Measurements from ENCODE around the gene KCNMA1. TPM values are rescaled to one million over a fixed set of nuclear protein-coding genes. Genes with fewer than 3 reads are reported as not detected.
A peak's percentile ranks its signal among the peaks of the same experiment; 100 is the strongest.

KCNMA1 gene
- polyA plus RNA-seq, 4 donors: 2.7 to 8.6 (median 7.7) TPM

DNA sequence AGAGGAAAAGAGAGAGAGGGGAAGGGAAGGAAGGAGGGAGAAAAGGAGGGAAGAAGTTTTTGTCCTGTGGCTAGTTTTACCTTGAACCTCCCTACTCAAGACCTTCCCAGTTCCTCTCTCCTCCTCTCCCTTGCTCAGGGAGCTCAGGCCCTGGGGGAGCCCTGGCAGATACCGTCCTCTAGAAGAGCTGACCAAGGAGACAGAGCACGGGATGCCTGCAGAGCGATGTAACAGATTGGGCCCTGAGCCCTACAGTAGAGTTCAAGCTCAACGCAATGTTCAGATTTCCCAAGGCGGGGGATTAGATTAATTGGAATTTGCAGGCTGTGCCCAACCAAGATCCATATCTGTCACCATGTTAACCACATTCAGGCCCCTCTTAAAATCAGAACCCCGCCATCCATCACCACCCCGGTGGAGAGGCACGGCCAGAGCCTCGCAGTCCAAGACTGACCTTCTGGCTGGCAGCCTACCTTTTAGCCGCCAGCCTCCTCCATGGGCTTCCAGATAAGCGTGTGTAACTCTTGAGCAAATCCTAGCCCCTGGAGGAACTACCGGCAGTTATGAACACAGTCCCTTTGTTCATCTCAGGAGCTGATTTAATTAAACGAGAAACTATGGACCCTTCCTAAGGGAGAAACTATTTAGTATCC, 70.6 kb downstream of the KCNMA1 start:
- 90 to 95% (median 90%) methylated on average over 13 of the region's 13 CpGs for WGBS, 3 donors
- no peak for DNase-seq
- Histone ChIP-seq H3K4me1 (ENCODE audit: control insufficient read depth in 3 of 3, insufficient read depth in 2 of 3, low read depth in 1 of 3, low read length in 2 of 3) (peaks cover under 1 to 20% (median 3%) of the 10 kb centered on the region in 3 donors), H3K4me3 (ENCODE audit: low read depth in 1 of 3, low read length in 3 of 3) (no peak overlapping the region), H3K27me3 (ENCODE audit: control insufficient read depth in 3 of 3, insufficient read depth in 3 of 3, low read length in 3 of 3) (peaks cover 0 to 4% (median 0%) of the 10 kb centered on the region in 3 donors), H3K9me3 (ENCODE audit: control insufficient read depth in 2 of 2, insufficient read depth in 1 of 2, low read depth in 1 of 2, low read length in 1 of 2) (no peaks in the 10 kb centered on the region), H3K27ac (ENCODE audit: low read depth in 1 of 3, low read length in 2 of 3) (no peak overlapping the region), H3K36me3 (ENCODE audit: control insufficient read depth in 3 of 3, insufficient read depth in 2 of 3, low read depth in 1 of 3, low read length in 3 of 3) (no peaks in the 10 kb centered on the region)
- no peak for FAIRE-seq

DNA sequence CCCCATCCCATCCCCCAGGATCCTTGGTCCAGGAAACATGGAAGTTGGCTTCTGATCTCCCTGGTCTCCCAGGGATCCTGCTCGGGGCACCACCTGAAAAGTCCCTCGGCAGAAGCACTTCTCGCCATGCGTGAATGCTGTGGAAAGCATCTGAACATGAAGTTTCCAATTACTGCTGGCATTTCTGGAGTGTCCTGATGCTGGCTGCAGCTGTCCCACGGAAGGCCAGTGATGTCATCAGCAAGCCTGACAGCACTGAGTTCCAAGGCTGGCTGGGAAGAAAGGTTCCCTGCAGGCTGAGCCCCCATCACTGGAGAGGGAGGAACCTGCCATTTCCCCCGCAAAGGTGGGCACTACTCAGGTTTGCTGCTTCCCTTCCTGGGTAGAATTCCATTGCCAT, 71.4 kb downstream of the KCNMA1 start:
- peaks cover 0 to 20% (median 5%) of the 10 kb centered on the region in 3 donors for H3K4me1 ChIP-seq (ENCODE audit: control insufficient read depth in 3 of 3, insufficient read depth in 2 of 3, low read depth in 1 of 3, low read length in 2 of 3)
- FAIRE-seq (no peak), DNase-seq (no peak)
- no peaks in the 10 kb centered on the region for H3K36me3 ChIP-seq (ENCODE audit: control insufficient read depth in 3 of 3, insufficient read depth in 2 of 3, low read depth in 1 of 3, low read length in 3 of 3)
- no peaks in the 10 kb centered on the region for H3K9me3 ChIP-seq (ENCODE audit: control insufficient read depth in 2 of 2, insufficient read depth in 1 of 2, low read depth in 1 of 2, low read length in 1 of 2)
- H3K4me3 ChIP-seq (ENCODE audit: low read depth in 1 of 3, low read length in 3 of 3): no peak overlapping the region
- H3K27me3 ChIP-seq (ENCODE audit: control insufficient read depth in 3 of 3, insufficient read depth in 3 of 3, low read length in 3 of 3): peaks cover 0 to 4% (median 0%) of the 10 kb centered on the region in 3 donors
- 69 to 76% (median 72%) methylated on average over 6 of the region's 6 CpGs for WGBS, 3 donors
- H3K27ac ChIP-seq (ENCODE audit: low read depth in 1 of 3, low read length in 2 of 3): no peak overlapping the region

DNA sequence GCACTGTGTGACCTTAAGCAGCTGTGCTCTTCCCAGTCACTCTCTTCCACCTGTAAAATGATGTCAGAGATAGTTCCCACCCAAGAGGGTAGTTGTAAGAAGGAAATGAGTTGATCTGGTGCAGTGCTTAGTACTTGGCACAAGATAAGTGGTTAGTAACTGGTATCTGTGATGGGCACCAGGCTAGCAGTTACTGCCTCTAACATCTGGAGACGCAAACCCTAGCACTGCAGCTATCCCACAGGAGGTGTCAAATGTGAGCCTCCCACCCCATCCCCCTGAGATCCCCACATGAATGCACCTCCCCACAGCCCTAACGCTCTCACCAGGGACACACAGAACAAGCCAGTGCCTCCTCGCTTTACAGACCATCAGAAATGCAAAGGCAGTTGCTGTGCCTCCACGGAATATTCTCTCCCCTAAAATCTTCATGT, 72.0 kb downstream of the KCNMA1 start:
- no peak for FAIRE-seq
- Histone ChIP-seq H3K4me3 (ENCODE audit: low read depth in 1 of 3, low read length in 3 of 3) (no peak overlapping the region), H3K27ac (ENCODE audit: low read depth in 1 of 3, low read length in 2 of 3) (no peak overlapping the region), H3K9me3 (ENCODE audit: control insufficient read depth in 2 of 2, insufficient read depth in 1 of 2, low read depth in 1 of 2, low read length in 1 of 2) (no peaks in the 10 kb centered on the region), H3K27me3 (ENCODE audit: control insufficient read depth in 3 of 3, insufficient read depth in 3 of 3, low read length in 3 of 3) (peaks cover 0 to 4% (median 0%) of the 10 kb centered on the region in 3 donors), H3K4me1 (ENCODE audit: control insufficient read depth in 3 of 3, insufficient read depth in 2 of 3, low read depth in 1 of 3, low read length in 2 of 3) (peaks cover 0 to 20% (median 5%) of the 10 kb centered on the region in 3 donors), H3K36me3 (ENCODE audit: control insufficient read depth in 3 of 3, insufficient read depth in 2 of 3, low read depth in 1 of 3, low read length in 3 of 3) (no peaks in the 10 kb centered on the region)
- no peak for DNase-seq
- WGBS, 3 donors: 67 to 81% (median 72%) methylated on average over 4 of the region's 4 CpGs

DNA sequence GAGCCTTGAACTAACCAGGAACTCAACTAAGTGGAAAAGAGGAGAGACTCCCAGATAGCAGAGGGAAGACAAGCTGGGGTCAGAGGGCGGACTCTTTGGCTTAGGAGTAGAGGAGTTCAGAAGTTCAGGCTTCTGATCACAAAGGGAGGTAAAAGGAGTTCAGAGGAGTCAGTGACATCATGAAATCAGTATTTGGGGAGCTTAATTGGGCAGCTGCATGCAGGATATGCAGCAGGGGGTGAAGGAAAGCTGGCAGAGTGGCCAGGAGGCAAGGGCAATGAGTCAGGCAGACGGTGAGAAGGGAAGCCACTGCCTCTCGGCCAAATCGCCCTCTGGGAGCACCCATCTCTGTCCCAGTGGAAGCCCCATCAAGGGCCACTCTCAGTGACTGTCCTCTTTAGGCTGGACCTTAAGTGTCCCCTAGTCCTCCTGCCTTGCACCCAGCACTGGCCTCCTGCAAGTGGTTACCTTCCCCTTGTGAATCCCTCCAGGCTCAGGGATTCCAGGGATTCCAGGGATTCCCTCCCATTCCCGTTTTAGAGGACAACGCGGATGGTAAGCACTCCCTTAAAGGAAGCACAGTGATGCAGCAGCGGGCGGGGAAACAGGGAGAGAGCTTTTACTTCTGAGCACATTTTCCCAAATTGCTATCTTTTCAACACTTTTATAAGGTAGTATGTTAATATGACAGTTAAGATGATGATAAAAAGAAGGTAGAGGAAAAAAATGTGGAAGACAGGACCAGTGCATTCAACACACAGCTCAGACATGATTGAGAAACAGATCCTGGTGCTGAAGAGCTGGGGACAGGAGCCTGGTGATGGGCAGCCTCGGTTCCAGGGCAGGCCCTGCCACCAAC, 72.6 kb downstream of the KCNMA1 start:
- H3K9me3 ChIP-seq (ENCODE audit: control insufficient read depth in 2 of 2, insufficient read depth in 1 of 2, low read depth in 1 of 2, low read length in 1 of 2): no peaks in the 10 kb centered on the region
- H3K4me1 ChIP-seq (ENCODE audit: control insufficient read depth in 3 of 3, insufficient read depth in 2 of 3, low read depth in 1 of 3, low read length in 2 of 3): peaks cover 0 to 20% (median 5%) of the 10 kb centered on the region in 3 donors
- 34 to 58% (median 43%) methylated on average over 10 of the region's 10 CpGs for WGBS, 3 donors
- peak overlapping the region in 2 of 3 donors; percentile 25 to 42 for H3K27ac ChIP-seq (ENCODE audit: low read depth in 1 of 3, low read length in 2 of 3)
- no peaks in the 10 kb centered on the region for H3K36me3 ChIP-seq (ENCODE audit: control insufficient read depth in 3 of 3, insufficient read depth in 2 of 3, low read depth in 1 of 3, low read length in 3 of 3)
- FAIRE-seq (no peak), DNase-seq (peak; percentile 18 to 85)
- H3K4me3 ChIP-seq (ENCODE audit: low read depth in 1 of 3, low read length in 3 of 3): no peak overlapping the region
- H3K27me3 ChIP-seq (ENCODE audit: control insufficient read depth in 3 of 3, insufficient read depth in 3 of 3, low read length in 3 of 3): peaks cover 0 to 4% (median 0%) of the 10 kb centered on the region in 3 donors

DNA sequence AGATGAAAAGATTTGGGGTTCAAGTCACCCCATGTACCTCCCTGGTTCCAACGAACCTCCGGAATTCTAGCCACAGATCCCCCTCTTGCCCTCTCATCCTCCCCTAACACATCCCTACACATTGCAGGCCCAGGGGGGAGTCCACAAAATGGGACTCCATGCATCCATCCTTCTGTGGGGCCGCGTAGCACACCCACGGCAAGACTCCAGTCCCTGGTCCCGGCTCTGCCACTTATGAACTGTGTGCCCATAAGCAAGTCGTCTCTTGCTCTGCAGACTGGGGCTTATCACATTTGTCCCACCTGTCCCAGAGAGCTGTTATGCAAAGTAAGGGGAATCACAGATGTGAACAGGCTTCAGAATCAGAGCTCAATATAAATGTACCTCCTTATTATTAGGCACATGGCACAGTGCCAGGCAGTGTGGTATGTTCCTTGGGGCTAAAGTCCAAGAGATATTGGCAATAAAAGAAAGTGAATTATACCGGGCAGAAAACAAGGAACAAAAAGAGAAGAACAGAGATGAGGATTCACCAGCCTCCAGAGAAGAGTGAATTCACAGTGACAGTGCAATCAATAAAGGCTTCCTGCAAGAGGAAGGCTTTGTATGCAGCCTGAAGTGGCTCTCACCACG, 73.9 kb downstream of the KCNMA1 start:
- Histone ChIP-seq H3K4me3 (ENCODE audit: low read depth in 1 of 3, low read length in 3 of 3) (no peak overlapping the region), H3K27me3 (ENCODE audit: control insufficient read depth in 3 of 3, insufficient read depth in 3 of 3, low read length in 3 of 3) (peaks cover 0 to 4% (median 0%) of the 10 kb centered on the region in 3 donors), H3K4me1 (ENCODE audit: control insufficient read depth in 3 of 3, insufficient read depth in 2 of 3, low read depth in 1 of 3, low read length in 2 of 3) (peaks cover 0 to 20% (median 5%) of the 10 kb centered on the region in 3 donors), H3K27ac (ENCODE audit: low read depth in 1 of 3, low read length in 2 of 3) (peak overlapping the region in 2 of 3 donors; percentile 25 to 43), H3K36me3 (ENCODE audit: control insufficient read depth in 3 of 3, insufficient read depth in 2 of 3, low read depth in 1 of 3, low read length in 3 of 3) (no peaks in the 10 kb centered on the region), H3K9me3 (ENCODE audit: control insufficient read depth in 2 of 2, insufficient read depth in 1 of 2, low read depth in 1 of 2, low read length in 1 of 2) (no peaks in the 10 kb centered on the region)
- DNase-seq (peak; percentile 92 to 96), FAIRE-seq (no peak)
- WGBS, 3 donors: 21 to 50% (median 34%) methylated on average over 9 of the region's 9 CpGs

DNA sequence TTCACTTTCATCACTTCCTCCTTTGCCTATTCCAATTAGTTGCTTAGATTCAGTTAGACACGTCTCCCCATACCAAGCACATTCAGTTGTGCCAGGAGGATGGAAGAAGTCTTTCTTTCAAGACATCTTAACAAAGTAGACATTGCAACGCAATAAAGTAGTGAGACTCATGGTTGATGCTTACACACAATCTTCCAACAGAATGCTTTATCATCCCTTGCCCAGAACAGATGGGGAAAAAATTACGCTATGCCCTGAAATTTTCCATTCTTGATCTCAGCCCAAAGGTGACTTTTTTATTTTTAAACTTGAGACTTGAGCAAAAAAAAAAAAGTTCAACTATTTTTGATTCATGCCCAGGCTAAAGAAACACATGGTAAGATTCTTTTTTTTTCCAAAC, 74.9 kb downstream of the KCNMA1 start:
- DNase-seq (no peak), FAIRE-seq (no peak)
- WGBS, 3 donors: 23 to 70% (median 26%) methylated on average over 3 of the region's 3 CpGs
- Histone ChIP-seq H3K27me3 (ENCODE audit: control insufficient read depth in 3 of 3, insufficient read depth in 3 of 3, low read length in 3 of 3) (peaks cover 0 to 4% (median 0%) of the 10 kb centered on the region in 3 donors), H3K4me3 (ENCODE audit: low read depth in 1 of 3, low read length in 3 of 3) (no peak overlapping the region), H3K9me3 (ENCODE audit: control insufficient read depth in 2 of 2, insufficient read depth in 1 of 2, low read depth in 1 of 2, low read length in 1 of 2) (no peaks in the 10 kb centered on the region), H3K4me1 (ENCODE audit: control insufficient read depth in 3 of 3, insufficient read depth in 2 of 3, low read depth in 1 of 3, low read length in 2 of 3) (peaks cover 0 to 20% (median 5%) of the 10 kb centered on the region in 3 donors), H3K27ac (ENCODE audit: low read depth in 1 of 3, low read length in 2 of 3) (no peak overlapping the region), H3K36me3 (ENCODE audit: control insufficient read depth in 3 of 3, insufficient read depth in 2 of 3, low read depth in 1 of 3, low read length in 3 of 3) (no peaks in the 10 kb centered on the region)

DNA sequence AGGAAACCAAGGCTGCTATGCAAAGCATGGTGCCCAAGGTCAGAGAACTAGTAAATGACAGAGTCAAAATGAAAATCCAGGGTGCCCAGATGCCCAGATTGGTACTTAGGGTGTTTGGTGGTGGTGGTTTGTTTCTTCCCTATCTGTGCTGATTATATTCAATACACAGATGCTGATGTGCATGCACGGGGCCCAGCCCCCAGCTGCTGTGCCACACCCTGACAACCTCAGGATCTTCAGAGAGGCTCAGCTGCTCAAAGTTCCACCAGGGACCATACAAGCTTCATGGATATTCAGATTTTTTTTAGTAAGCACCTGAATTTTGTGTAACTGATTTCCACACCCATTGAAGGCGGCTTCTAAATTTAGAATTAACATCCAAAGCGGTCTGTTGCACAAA, 75.6 kb downstream of the KCNMA1 start:
- H3K4me3 ChIP-seq (ENCODE audit: low read depth in 1 of 3, low read length in 3 of 3): no peak overlapping the region
- WGBS, 3 donors: 56 to 82% (median 62%) methylated on average over 3 of the region's 3 CpGs
- peaks cover 0 to 20% (median 5%) of the 10 kb centered on the region in 3 donors for H3K4me1 ChIP-seq (ENCODE audit: control insufficient read depth in 3 of 3, insufficient read depth in 2 of 3, low read depth in 1 of 3, low read length in 2 of 3)
- H3K27me3 ChIP-seq (ENCODE audit: control insufficient read depth in 3 of 3, insufficient read depth in 3 of 3, low read length in 3 of 3): peaks cover 0 to 4% (median 0%) of the 10 kb centered on the region in 3 donors
- FAIRE-seq (no peak), DNase-seq (no peak)
- H3K36me3 ChIP-seq (ENCODE audit: control insufficient read depth in 3 of 3, insufficient read depth in 2 of 3, low read depth in 1 of 3, low read length in 3 of 3): no peaks in the 10 kb centered on the region
- H3K27ac ChIP-seq (ENCODE audit: low read depth in 1 of 3, low read length in 2 of 3): no peak overlapping the region
- no peaks in the 10 kb centered on the region for H3K9me3 ChIP-seq (ENCODE audit: control insufficient read depth in 2 of 2, insufficient read depth in 1 of 2, low read depth in 1 of 2, low read length in 1 of 2)

DNA sequence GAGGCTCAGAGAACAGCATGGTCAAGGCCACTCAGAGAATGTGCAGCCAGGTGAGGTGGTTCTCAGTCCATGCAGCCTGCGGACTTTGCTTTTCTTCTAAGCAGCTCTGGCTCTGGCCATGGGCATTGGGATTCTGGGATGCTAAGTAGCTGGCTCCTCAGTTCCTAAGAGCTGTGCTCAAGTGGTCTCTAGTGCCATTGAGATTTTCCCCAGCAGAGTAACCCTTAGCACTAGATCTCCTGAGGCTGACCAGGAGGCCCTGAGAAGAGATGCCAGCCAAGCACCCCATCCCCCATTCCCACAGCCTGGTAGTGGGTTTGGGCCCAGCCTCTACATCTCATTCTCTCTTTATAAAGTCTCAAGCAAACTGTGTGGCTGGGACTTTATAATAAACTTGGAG, 77.1 kb downstream of the KCNMA1 start:
- H3K4me3 ChIP-seq (ENCODE audit: low read depth in 1 of 3, low read length in 3 of 3): no peak overlapping the region
- 90 to 94% (median 94%) methylated on average over 1 of the region's 1 CpG for WGBS, 3 donors
- FAIRE-seq: no peak
- peaks cover 0 to 26% (median 5%) of the 10 kb centered on the region in 3 donors for H3K4me1 ChIP-seq (ENCODE audit: control insufficient read depth in 3 of 3, insufficient read depth in 2 of 3, low read depth in 1 of 3, low read length in 2 of 3)
- DNase-seq: no peak
- H3K27ac ChIP-seq (ENCODE audit: low read depth in 1 of 3, low read length in 2 of 3): no peak overlapping the region
- H3K36me3 ChIP-seq (ENCODE audit: control insufficient read depth in 3 of 3, insufficient read depth in 2 of 3, low read depth in 1 of 3, low read length in 3 of 3): no peaks in the 10 kb centered on the region
- H3K27me3 ChIP-seq (ENCODE audit: control insufficient read depth in 3 of 3, insufficient read depth in 3 of 3, low read length in 3 of 3): no peaks in the 10 kb centered on the region
- H3K9me3 ChIP-seq (ENCODE audit: control insufficient read depth in 2 of 2, insufficient read depth in 1 of 2, low read depth in 1 of 2, low read length in 1 of 2): no peaks in the 10 kb centered on the region

Data from small intestine (tissue), 7 donors.